ENCODE measurements around the gene CTNNA3. TPM values are rescaled to one million over a fixed set of nuclear protein-coding genes. Genes with fewer than 3 reads are reported as not detected.

The CTNNA3 gene
- total RNA-seq, 1 donor from 2014 or later = 3.3 TPM

GRCh38 chr10:66848856-66849255 is 847.1 kb downstream of the CTNNA3 start:
- Mint-ChIP-seq H3K9me3 (ENCODE audit: unreplicated experiment) (peaks cover 7% of the 10 kb centered on the region), H3K27ac (ENCODE audit: unreplicated experiment) (no peak overlapping the region), H3K4me3 (ENCODE audit: unreplicated experiment) (no peak overlapping the region), H3K4me1 (ENCODE audit: low read depth, unreplicated experiment) (peaks cover 30% of the 10 kb centered on the region), H3K27me3 (ENCODE audit: unreplicated experiment) (peaks cover 3% of the 10 kb centered on the region), H3K36me3 (ENCODE audit: unreplicated experiment) (no peaks in the 10 kb centered on the region)
- no peak for TF ChIP-seq CTCF (IDR thresholded peaks at IDR 0.05; ENCODE audit: partially characterized antibody, unreplicated experiment)
- DNase-seq = no peak

GRCh38 chr10:66844176-66844942 is 851.6 kb downstream of the CTNNA3 start:
- Mint-ChIP-seq H3K4me3 (ENCODE audit: unreplicated experiment) (no peak overlapping the region), H3K36me3 (ENCODE audit: unreplicated experiment) (no peaks in the 10 kb centered on the region)
- no peak for TF ChIP-seq CTCF (IDR thresholded peaks at IDR 0.05; ENCODE audit: partially characterized antibody, unreplicated experiment)

GRCh38 chr10:66843396-66843795 is 852.6 kb downstream of the CTNNA3 start:
- no peak for DNase-seq
- Mint-ChIP-seq H3K27me3 (ENCODE audit: unreplicated experiment) (no peaks in the 10 kb centered on the region), H3K4me1 (ENCODE audit: low read depth, unreplicated experiment) (peaks cover 17% of the 10 kb centered on the region), H3K27ac (ENCODE audit: unreplicated experiment) (no peak overlapping the region), H3K4me3 (ENCODE audit: unreplicated experiment) (no peak overlapping the region), H3K36me3 (ENCODE audit: unreplicated experiment) (no peaks in the 10 kb centered on the region), H3K9me3 (ENCODE audit: unreplicated experiment) (no peaks in the 10 kb centered on the region)
- no peak for TF ChIP-seq CTCF (IDR thresholded peaks at IDR 0.05; ENCODE audit: partially characterized antibody, unreplicated experiment)

More at GRCh38 chr10:66844176-66844942, 851.6 kb downstream of the CTNNA3 start:
- Mint-ChIP-seq H3K9me3 (ENCODE audit: unreplicated experiment) (no peaks in the 10 kb centered on the region), H3K27ac (ENCODE audit: unreplicated experiment) (no peak overlapping the region), H3K27me3 (ENCODE audit: unreplicated experiment) (no peaks in the 10 kb centered on the region), H3K4me1 (ENCODE audit: low read depth, unreplicated experiment) (peaks cover 21% of the 10 kb centered on the region)
- DNase-seq = no peak

GRCh38 chr10:66842867-66843266 is 853.1 kb downstream of the CTNNA3 start:
- DNase-seq = no peak
- Mint-ChIP-seq H3K4me1 (ENCODE audit: low read depth, unreplicated experiment) (peaks cover 17% of the 10 kb centered on the region), H3K27me3 (ENCODE audit: unreplicated experiment) (no peaks in the 10 kb centered on the region), H3K9me3 (ENCODE audit: unreplicated experiment) (no peaks in the 10 kb centered on the region), H3K27ac (ENCODE audit: unreplicated experiment) (no peak overlapping the region), H3K36me3 (ENCODE audit: unreplicated experiment) (no peaks in the 10 kb centered on the region), H3K4me3 (ENCODE audit: unreplicated experiment) (no peak overlapping the region)
- no peak for TF ChIP-seq CTCF (IDR thresholded peaks at IDR 0.05; ENCODE audit: partially characterized antibody, unreplicated experiment)

GRCh38 chr10:66842371-66842770 is 853.6 kb downstream of the CTNNA3 start:
- H3K9me3 Mint-ChIP-seq (ENCODE audit: unreplicated experiment) = no peaks in the 10 kb centered on the region
- TF ChIP-seq CTCF (IDR thresholded peaks at IDR 0.05; ENCODE audit: partially characterized antibody, unreplicated experiment) = no peak
- H3K4me1 Mint-ChIP-seq (ENCODE audit: low read depth, unreplicated experiment) = peaks cover 17% of the 10 kb centered on the region
- no peak for DNase-seq
- no peak overlapping the region for H3K27ac Mint-ChIP-seq (ENCODE audit: unreplicated experiment)
- no peaks in the 10 kb centered on the region for H3K27me3 Mint-ChIP-seq (ENCODE audit: unreplicated experiment)
- no peak overlapping the region for H3K4me3 Mint-ChIP-seq (ENCODE audit: unreplicated experiment)
- H3K36me3 Mint-ChIP-seq (ENCODE audit: unreplicated experiment) = no peaks in the 10 kb centered on the region
